Measurements from ENCODE around the gene LMBRD2. TPM values are rescaled to one million over a fixed set of nuclear protein-coding genes. Genes with fewer than 3 reads are reported as not detected.
"Not testable (repeated sequence)": the region's sequence is repeated elsewhere in the genome, so short reads cannot be mapped to it uniquely, and the experiment has no call there.

The LMBRD2 gene
- 8.4 TPM for polyA plus RNA-seq (2013)

DNA sequence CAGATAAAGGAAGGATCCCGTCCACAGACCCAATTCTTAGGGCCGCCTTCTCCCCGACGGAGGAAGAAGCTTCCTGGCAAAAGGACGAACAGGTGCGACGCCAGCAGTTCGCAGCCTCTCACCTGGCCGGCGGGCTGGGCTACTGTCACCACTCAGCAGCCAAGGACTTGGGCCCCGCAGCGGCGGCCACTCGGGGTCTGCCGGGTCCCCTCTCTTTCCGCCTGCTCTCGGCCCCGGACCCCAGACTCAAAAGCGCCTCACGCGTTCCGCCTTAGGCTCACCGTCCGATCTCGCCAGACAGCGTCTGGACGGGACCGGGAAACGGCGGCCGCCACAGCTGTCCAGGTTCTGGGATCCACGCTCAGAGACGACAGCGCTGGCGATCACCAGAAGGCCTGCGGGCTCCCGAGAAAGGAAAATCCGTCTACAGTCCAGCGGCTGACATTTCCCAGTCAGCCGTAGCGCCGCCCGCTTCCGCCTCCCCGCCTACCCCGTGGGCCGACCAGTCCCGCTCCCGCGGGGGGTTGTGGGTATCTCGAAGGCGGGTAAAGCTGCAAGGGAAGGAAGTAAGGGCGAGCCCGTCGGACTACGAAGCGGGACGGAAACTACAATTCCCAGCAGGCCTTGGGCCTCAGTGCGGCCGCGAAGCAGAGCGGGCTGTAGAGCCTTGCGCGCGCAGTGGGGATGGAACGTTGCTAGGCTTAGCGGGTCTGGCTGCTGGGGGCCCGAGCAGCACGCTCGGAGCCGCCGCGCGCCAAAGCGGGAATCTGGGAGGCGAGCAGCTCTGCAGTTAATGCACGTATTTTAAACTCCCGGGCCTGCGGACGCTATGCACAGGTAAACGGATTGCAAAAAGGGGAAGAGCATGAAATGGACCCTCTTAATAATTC lies at the start of gene LMBRD2, which contains the start of gene SKP2:
LMBRD2 (minus strand) TSS at position 454 of the 890 bp plus-strand sequence. CDS start 8,538 bp downstream, outside the sequence.
SKP2 (plus strand) TSS at position 678 of the 890 bp plus-strand sequence; CDS start at position 830, 152 bp downstream.
- WGBS (ENCODE audit: insufficient coverage) = 0% methylated on average over 70 of the region's 81 CpGs
- CTCF ChIA-PET = interaction anchor here (1.0 to 1.4 kb wide), 5 partner anchors 12 to 93 kb away, joined by 3 to 5 read pairs (median 3); partner anchors contain the start of gene NADK2

DNA sequence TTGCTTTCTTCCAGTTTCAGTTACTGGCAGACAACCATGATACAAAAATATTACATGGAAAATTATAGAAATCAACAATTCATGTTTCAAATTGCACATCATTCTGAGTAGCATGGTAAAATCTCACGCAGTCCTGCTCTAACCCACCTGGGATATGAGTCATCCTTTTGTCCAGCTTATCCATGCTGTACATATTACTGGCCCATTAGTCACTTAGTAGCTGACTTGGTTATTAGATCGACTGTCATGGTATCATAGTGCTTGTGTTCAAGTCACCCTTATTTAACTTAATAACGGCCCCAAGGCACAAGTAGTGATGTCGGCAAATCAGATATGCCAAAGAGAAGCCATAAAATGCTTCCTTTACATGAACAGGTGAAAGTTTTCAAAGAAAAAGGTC lies 48.8 kb upstream of the LMBRD2 start:
- no peaks in the 10 kb centered on the region for H3K9me3 ChIP-seq (ENCODE audit: control extremely low read depth in 1 of 5, control insufficient read depth in 4 of 5, insufficient read depth in 2 of 5, low read depth in 1 of 5, low read length in 4 of 5)
- no peaks in the 10 kb centered on the region for H3K27me3 ChIP-seq (replicated peaks in 2 of 5; ENCODE audit: control insufficient read depth in 4 of 5, insufficient read depth in 5 of 5, low read length in 4 of 5)
- POLR2A ChIA-PET = no interaction called here
- H3K27ac ChIP-seq (ENCODE audit: insufficient read depth in 1 of 2, low read depth in 1 of 2, low read length in 2 of 2, poor library complexity in 1 of 2, severe bottlenecking in 2 of 2) = no peak overlapping the region
- peaks cover 4 to 40% (median 20%) of the 10 kb centered on the region in 4 experiments for H3K36me3 ChIP-seq (ENCODE audit: control insufficient read depth in 4 of 4, insufficient read depth in 4 of 4, low read length in 3 of 4)
- CTCF ChIA-PET = no interaction called here
- 100% methylated on average over 1 of the region's 4 CpGs for WGBS (ENCODE audit: insufficient coverage)
- H3K4me3 ChIP-seq (ENCODE audit: control insufficient read depth in 1 of 7, extremely low read depth in 1 of 7, insufficient read depth in 4 of 7, low read depth in 2 of 7, low read length in 6 of 7) = no peak overlapping the region
- no peak for DNase-seq
- H3K4me1 ChIP-seq (ENCODE audit: control extremely low read depth in 1 of 4, control insufficient read depth in 4 of 4, insufficient read depth in 4 of 4, low read length in 3 of 4) = peaks cover 0 to 10% (median 0%) of the 10 kb centered on the region in 4 experiments

More for the DNA sequence above, at the start of gene LMBRD2, which contains the start of gene SKP2:
- peak within 1 kb of the TSS; percentile 62 to 87 for H3K27ac ChIP-seq (ENCODE audit: insufficient read depth in 1 of 2, low read depth in 1 of 2, low read length in 2 of 2, poor library complexity in 1 of 2, severe bottlenecking in 2 of 2)
- peaks cover 14 to 32% (median 26%) of the 10 kb centered on the region in 4 experiments for H3K4me1 ChIP-seq (ENCODE audit: control extremely low read depth in 1 of 4, control insufficient read depth in 4 of 4, insufficient read depth in 4 of 4, low read length in 3 of 4)
- POLR2A ChIA-PET = no interaction called here
- no peaks in the 10 kb centered on the region for H3K27me3 ChIP-seq (replicated peaks in 2 of 5; ENCODE audit: control insufficient read depth in 4 of 5, insufficient read depth in 5 of 5, low read length in 4 of 5)
- H3K4me3 ChIP-seq (ENCODE audit: control insufficient read depth in 1 of 7, extremely low read depth in 1 of 7, insufficient read depth in 4 of 7, low read depth in 2 of 7, low read length in 6 of 7) = peak within 1 kb of the TSS; percentile 91 to 99 (median 96)
- H3K36me3 ChIP-seq (ENCODE audit: control insufficient read depth in 4 of 4, insufficient read depth in 4 of 4, low read length in 3 of 4) = peaks cover 7 to 33% (median 13%) of the 10 kb centered on the region in 4 experiments
- peak; percentile 97 to 99 (median 99) for DNase-seq
- H3K9me3 ChIP-seq (ENCODE audit: control extremely low read depth in 1 of 5, control insufficient read depth in 4 of 5, insufficient read depth in 2 of 5, low read depth in 1 of 5, low read length in 4 of 5) = no peaks in the 10 kb centered on the region

DNA sequence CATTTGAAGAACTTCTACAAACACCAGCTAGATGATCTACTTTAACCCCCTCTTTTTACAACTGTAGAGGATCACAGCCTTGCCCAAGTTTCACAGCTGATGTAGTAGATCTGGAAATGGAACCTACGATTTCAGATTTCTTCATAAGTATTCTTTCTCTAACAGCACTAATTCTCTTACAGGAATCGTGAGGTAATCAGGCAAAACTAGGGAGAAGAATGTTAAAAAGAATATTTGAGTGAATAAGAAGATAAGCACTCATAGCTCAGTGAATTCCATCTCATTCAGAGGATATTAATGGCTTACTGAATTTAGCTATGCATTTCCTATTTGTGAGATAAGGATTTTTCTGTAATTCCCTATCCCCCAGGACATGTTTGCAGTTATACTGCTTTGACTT lies 47.9 kb upstream of the LMBRD2 start:
- no peak overlapping the region for H3K4me3 ChIP-seq (ENCODE audit: control insufficient read depth in 1 of 7, extremely low read depth in 1 of 7, insufficient read depth in 4 of 7, low read depth in 2 of 7, low read length in 6 of 7)
- CTCF ChIA-PET = no interaction called here
- no CpG with 5 or more reads among the region's 2 CpGs for WGBS (ENCODE audit: insufficient coverage)
- no peaks in the 10 kb centered on the region for H3K9me3 ChIP-seq (ENCODE audit: control extremely low read depth in 1 of 5, control insufficient read depth in 4 of 5, insufficient read depth in 2 of 5, low read depth in 1 of 5, low read length in 4 of 5)
- peaks cover 4 to 42% (median 16%) of the 10 kb centered on the region in 4 experiments for H3K36me3 ChIP-seq (ENCODE audit: control insufficient read depth in 4 of 4, insufficient read depth in 4 of 4, low read length in 3 of 4)
- no peak overlapping the region for H3K27ac ChIP-seq (ENCODE audit: insufficient read depth in 1 of 2, low read depth in 1 of 2, low read length in 2 of 2, poor library complexity in 1 of 2, severe bottlenecking in 2 of 2)
- POLR2A ChIA-PET = no interaction called here
- DNase-seq = no peak
- H3K27me3 ChIP-seq (replicated peaks in 2 of 5; ENCODE audit: control insufficient read depth in 4 of 5, insufficient read depth in 5 of 5, low read length in 4 of 5) = no peaks in the 10 kb centered on the region
- peaks cover 0 to 10% (median 0%) of the 10 kb centered on the region in 4 experiments for H3K4me1 ChIP-seq (ENCODE audit: control extremely low read depth in 1 of 4, control insufficient read depth in 4 of 4, insufficient read depth in 4 of 4, low read length in 3 of 4)

DNA sequence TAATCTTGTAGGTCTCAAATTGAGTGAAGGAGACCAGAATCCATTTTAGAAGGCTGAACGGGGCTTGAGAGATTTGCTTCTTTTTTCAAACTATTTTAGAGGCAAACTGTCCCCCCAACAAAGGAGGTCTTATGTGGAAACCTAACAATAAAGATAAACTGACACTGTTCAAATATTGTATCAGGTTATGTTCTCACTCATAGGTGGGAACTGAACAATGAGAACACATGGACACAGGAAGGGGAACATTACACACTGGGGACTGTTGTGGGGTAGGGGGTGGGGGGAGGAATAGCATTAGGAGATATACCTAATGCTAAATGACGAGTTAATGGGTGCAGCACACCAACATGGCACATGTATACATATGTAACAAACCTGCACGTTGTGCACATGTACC lies 47.1 kb upstream of the LMBRD2 start:
- CTCF ChIA-PET = not testable (repeated sequence)
- 100% methylated on average over 1 of the region's 3 CpGs for WGBS (ENCODE audit: insufficient coverage)

DNA sequence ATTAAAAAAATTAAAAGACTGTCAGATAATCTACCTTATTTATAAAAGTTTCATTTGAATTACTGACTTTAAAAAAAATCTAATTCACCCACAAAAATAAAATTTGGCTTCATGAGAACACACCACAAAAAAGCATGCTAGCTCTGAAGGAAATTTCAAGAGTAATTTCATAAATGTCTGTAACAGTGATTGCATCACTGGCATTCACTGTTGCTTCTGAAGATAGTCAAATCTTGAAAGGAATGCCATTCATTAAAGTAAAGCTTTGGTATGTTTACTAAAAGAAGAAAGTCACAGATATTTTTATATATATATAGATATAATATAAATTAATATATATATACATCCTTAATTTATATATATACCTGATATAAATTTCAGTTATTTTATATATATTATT lies 46.6 kb upstream of the LMBRD2 start:
- Histone ChIP-seq H3K27ac (ENCODE audit: insufficient read depth in 1 of 2, low read depth in 1 of 2, low read length in 2 of 2, poor library complexity in 1 of 2, severe bottlenecking in 2 of 2) (no peak overlapping the region), H3K4me3 (ENCODE audit: control insufficient read depth in 1 of 7, extremely low read depth in 1 of 7, insufficient read depth in 4 of 7, low read depth in 2 of 7, low read length in 6 of 7) (no peak overlapping the region), H3K27me3 (replicated peaks in 2 of 5; ENCODE audit: control insufficient read depth in 4 of 5, insufficient read depth in 5 of 5, low read length in 4 of 5) (no peaks in the 10 kb centered on the region), H3K9me3 (ENCODE audit: control extremely low read depth in 1 of 5, control insufficient read depth in 4 of 5, insufficient read depth in 2 of 5, low read depth in 1 of 5, low read length in 4 of 5) (no peaks in the 10 kb centered on the region), H3K4me1 (ENCODE audit: control extremely low read depth in 1 of 4, control insufficient read depth in 4 of 4, insufficient read depth in 4 of 4, low read length in 3 of 4) (peaks cover 0 to 10% (median 0%) of the 10 kb centered on the region in 4 experiments), H3K36me3 (ENCODE audit: control insufficient read depth in 4 of 4, insufficient read depth in 4 of 4, low read length in 3 of 4) (peaks cover 4 to 45% (median 18%) of the 10 kb centered on the region in 4 experiments)
- ChIA-PET POLR2A (no interaction called here), CTCF (no interaction called here)
- no peak for DNase-seq

More for the DNA sequence above, 47.1 kb upstream of the LMBRD2 start:
- DNase-seq; H3K27me3 ChIP-seq (replicated peaks in 2 of 5; ENCODE audit: control insufficient read depth in 4 of 5, insufficient read depth in 5 of 5, low read length in 4 of 5); H3K4me3 ChIP-seq (ENCODE audit: control insufficient read depth in 1 of 7, extremely low read depth in 1 of 7, insufficient read depth in 4 of 7, low read depth in 2 of 7, low read length in 6 of 7); H3K9me3 ChIP-seq (ENCODE audit: control extremely low read depth in 1 of 5, control insufficient read depth in 4 of 5, insufficient read depth in 2 of 5, low read depth in 1 of 5, low read length in 4 of 5); H3K27ac ChIP-seq (ENCODE audit: insufficient read depth in 1 of 2, low read depth in 1 of 2, low read length in 2 of 2, poor library complexity in 1 of 2, severe bottlenecking in 2 of 2); POLR2A ChIA-PET: not testable (repeated sequence)
- Histone ChIP-seq H3K4me1 (ENCODE audit: control extremely low read depth in 1 of 4, control insufficient read depth in 4 of 4, insufficient read depth in 4 of 4, low read length in 3 of 4) (peaks cover 0 to 10% (median 0%) of the 10 kb centered on the region in 4 experiments), H3K36me3 (ENCODE audit: control insufficient read depth in 4 of 4, insufficient read depth in 4 of 4, low read length in 3 of 4) (peaks cover 4 to 43% (median 18%) of the 10 kb centered on the region in 4 experiments)

DNA sequence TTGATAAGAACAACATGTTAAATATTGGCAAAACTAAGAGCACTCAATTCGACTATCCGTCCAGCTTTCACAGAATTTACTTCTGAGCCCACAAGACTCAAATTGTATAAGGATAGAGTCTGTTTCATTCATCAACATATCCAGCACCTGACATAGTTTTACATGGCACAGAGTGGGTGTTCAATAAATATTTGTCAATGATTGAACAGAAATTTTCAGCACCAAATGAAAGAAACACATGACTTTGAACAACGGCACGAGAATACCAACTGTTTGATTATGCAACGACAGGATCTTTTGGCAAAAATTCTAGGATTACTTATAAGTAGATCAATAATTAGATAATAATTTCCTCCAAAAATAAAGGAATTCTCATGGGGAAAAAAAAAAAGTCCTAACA lies 42.1 kb upstream of the LMBRD2 start:
- Histone ChIP-seq H3K27ac (ENCODE audit: insufficient read depth in 1 of 2, low read depth in 1 of 2, low read length in 2 of 2, poor library complexity in 1 of 2, severe bottlenecking in 2 of 2) (no peak overlapping the region), H3K4me1 (ENCODE audit: control extremely low read depth in 1 of 4, control insufficient read depth in 4 of 4, insufficient read depth in 4 of 4, low read length in 3 of 4) (no peaks in the 10 kb centered on the region), H3K9me3 (ENCODE audit: control extremely low read depth in 1 of 5, control insufficient read depth in 4 of 5, insufficient read depth in 2 of 5, low read depth in 1 of 5, low read length in 4 of 5) (peaks cover 0 to 5% (median 4%) of the 10 kb centered on the region in 5 experiments), H3K36me3 (ENCODE audit: control insufficient read depth in 4 of 4, insufficient read depth in 4 of 4, low read length in 3 of 4) (peaks cover 12 to 54% (median 19%) of the 10 kb centered on the region in 4 experiments), H3K27me3 (replicated peaks in 2 of 5; ENCODE audit: control insufficient read depth in 4 of 5, insufficient read depth in 5 of 5, low read length in 4 of 5) (no peaks in the 10 kb centered on the region), H3K4me3 (ENCODE audit: control insufficient read depth in 1 of 7, extremely low read depth in 1 of 7, insufficient read depth in 4 of 7, low read depth in 2 of 7, low read length in 6 of 7) (no peak overlapping the region)
- WGBS (ENCODE audit: insufficient coverage) = 100% methylated on average over 1 of the region's 5 CpGs
- CTCF ChIA-PET = no interaction called here
- POLR2A ChIA-PET = no interaction called here
- no peak for DNase-seq

DNA sequence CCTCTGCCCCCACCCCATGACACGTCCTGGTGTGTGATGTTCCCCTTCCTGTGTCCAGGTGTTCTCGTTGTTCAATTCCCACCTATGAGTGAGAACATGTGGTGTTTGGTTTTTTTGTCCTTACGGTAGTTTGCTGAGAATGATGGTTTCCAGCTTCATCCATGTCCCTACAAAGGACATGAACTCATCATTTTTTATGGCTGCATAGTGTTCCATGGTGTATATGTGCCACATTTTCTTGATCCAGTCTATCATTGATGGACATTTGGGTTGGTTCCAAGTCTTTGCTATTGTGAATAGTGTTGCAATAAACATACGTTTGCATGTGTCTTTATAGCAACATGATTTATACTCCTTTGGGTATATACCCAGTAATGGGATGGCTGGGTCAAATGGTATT lies 32.7 kb upstream of the LMBRD2 start:
- H3K27me3 ChIP-seq (replicated peaks in 2 of 5; ENCODE audit: control insufficient read depth in 4 of 5, insufficient read depth in 5 of 5, low read length in 4 of 5); H3K4me1 ChIP-seq (ENCODE audit: control extremely low read depth in 1 of 4, control insufficient read depth in 4 of 4, insufficient read depth in 4 of 4, low read length in 3 of 4); H3K9me3 ChIP-seq (ENCODE audit: control extremely low read depth in 1 of 5, control insufficient read depth in 4 of 5, insufficient read depth in 2 of 5, low read depth in 1 of 5, low read length in 4 of 5); POLR2A ChIA-PET; H3K27ac ChIP-seq (ENCODE audit: insufficient read depth in 1 of 2, low read depth in 1 of 2, low read length in 2 of 2, poor library complexity in 1 of 2, severe bottlenecking in 2 of 2); DNase-seq; H3K4me3 ChIP-seq (ENCODE audit: control insufficient read depth in 1 of 7, extremely low read depth in 1 of 7, insufficient read depth in 4 of 7, low read depth in 2 of 7, low read length in 6 of 7); CTCF ChIA-PET: not testable (repeated sequence)
- WGBS (ENCODE audit: insufficient coverage) = no CpG with 5 or more reads among the region's 4 CpGs
- H3K36me3 ChIP-seq (ENCODE audit: control insufficient read depth in 4 of 4, insufficient read depth in 4 of 4, low read length in 3 of 4) = peaks cover 2 to 30% (median 16%) of the 10 kb centered on the region in 4 experiments
